8988T (cell line): ENCODE measurements around the gene LINGO1.

Experiments used
- DNase-seq: peaks from one replicate; pipeline ENCODE4 v3.0.0; 2011

The LINGO1 gene

GRCh38 chr15:77630956-77631744 is 1.6 kb downstream of the LINGO1 start:
- DNase-seq = peak; percentile 48

GRCh38 chr15:77630056-77630455 is 2.7 kb downstream of the LINGO1 start:
- no peak for DNase-seq

GRCh38 chr15:77629070-77630030 is 3.4 kb downstream of the LINGO1 start:
- no peak for DNase-seq

- DNase-seq = no peak
Observed at GRCh38 chr15:77628010-77628409, 4.7 kb downstream of the LINGO1 start.

- DNase-seq = no peak
Observed at GRCh38 chr15:77627581-77627980, 5.1 kb downstream of the LINGO1 start.

GRCh38 chr15:77627067-77627466 is 5.6 kb downstream of the LINGO1 start:
- DNase-seq = no peak

GRCh38 chr15:77626002-77626401 is 6.7 kb downstream of the LINGO1 start:
- DNase-seq = no peak

GRCh38 chr15:77625376-77625775 is 7.3 kb downstream of the LINGO1 start:
- no peak for DNase-seq

- DNase-seq = no peak
Observed at GRCh38 chr15:77624868-77625267, 7.8 kb downstream of the LINGO1 start.

GRCh38 chr15:77623755-77624524 is 8.8 kb downstream of the LINGO1 start:
- no peak for DNase-seq

- no peak for DNase-seq
Observed at GRCh38 chr15:77622934-77623754, 9.6 kb downstream of the LINGO1 start.

- no peak for DNase-seq
Observed at GRCh38 chr15:77622209-77622933, 10.3 kb downstream of the LINGO1 start.

- no peak for DNase-seq
Observed at GRCh38 chr15:77621847-77622208, 10.9 kb downstream of the LINGO1 start.

- DNase-seq = no peak
Observed at GRCh38 chr15:77620960-77621647, 11.6 kb downstream of the LINGO1 start.

GRCh38 chr15:77620297-77620696 is 12.4 kb downstream of the LINGO1 start:
- DNase-seq = no peak

- DNase-seq = no peak
Observed at GRCh38 chr15:77619883-77620282, 12.8 kb downstream of the LINGO1 start.

GRCh38 chr15:77617476-77618230 is 15.1 kb downstream of the LINGO1 start:
- DNase-seq = peak; percentile 73

- no peak for DNase-seq
Observed at GRCh38 chr15:77616072-77616471, 16.6 kb downstream of the LINGO1 start.

- no peak for DNase-seq
Observed at GRCh38 chr15:77615472-77615871, 17.2 kb downstream of the LINGO1 start.

GRCh38 chr15:77614251-77614806 is 18.4 kb downstream of the LINGO1 start:
- DNase-seq = no peak
